Activated naive CD4-positive, alpha-beta T cell (primary cell): ENCODE data around the gene TACR2.
A peak's percentile ranks its signal among the peaks of the same experiment; 100 is the strongest.

Experiments
- DNase-seq, 4 experiments: peaks; one replicate each; lab custom pipeline; 2025; lab: John Stamatoyannopoulos, UW

TACR2 gene

DNA sequence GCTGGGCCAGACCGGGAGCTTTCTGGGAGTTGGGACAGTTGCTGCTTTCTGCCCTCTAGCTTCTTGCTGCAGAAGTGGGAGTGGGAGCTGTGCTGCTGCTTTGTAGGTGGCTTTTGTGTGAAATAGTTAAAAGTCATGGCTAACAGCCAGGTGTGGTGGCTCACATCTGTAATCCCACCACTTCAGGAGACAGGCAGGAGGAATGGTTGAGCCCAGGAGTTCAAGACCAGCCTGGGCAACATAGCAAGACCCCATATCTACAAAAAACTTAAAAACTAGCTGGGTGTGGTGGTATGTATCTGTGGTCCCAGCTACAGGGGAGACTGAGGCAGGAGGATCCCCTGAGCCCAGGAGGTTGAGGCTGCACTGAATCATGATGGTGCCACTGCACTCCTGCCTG lies 13.7 kb downstream of the TACR2 start:
- no peak for DNase-seq

DNA sequence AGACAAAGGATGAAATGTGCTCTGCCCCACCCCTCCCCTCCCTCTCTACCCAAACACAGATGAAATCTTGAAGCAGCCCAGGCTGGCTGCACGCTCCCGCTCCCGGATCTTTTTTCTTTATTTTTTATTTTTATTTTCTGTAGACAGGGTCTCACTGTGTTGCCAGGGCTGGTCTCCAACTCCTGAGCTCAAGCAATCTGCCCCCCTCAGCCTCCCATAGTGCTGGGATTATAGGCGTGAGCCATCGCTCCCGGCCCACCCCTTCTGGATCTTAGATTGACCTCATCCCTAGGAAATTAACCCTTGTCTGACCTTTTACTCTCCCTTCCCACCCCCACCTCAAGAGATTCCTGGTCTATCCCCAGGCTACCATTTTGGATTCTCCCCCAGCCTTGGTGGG lies 14.3 kb downstream of the TACR2 start:
- DNase-seq, result no peak

DNA sequence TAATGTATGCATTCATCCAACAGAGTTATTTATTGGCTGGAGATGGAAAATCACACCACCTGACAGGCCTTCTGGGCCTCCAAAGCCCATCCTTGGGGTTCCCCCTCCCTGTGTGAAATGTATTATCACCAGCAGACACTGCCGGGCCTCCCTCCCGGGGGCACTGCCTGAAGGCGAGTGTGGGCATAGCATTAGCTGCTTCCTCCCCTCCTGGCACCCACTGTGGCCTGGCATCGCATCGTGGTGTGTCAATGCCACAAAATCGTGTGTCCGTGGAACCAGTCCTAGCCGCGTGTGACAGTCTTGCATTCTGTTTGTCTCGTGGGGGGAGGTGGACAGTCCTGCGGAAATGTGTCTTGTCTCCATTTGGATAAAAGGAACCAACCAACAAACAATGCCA lies 15.3 kb downstream of the TACR2 start:
- no peak for DNase-seq

DNA sequence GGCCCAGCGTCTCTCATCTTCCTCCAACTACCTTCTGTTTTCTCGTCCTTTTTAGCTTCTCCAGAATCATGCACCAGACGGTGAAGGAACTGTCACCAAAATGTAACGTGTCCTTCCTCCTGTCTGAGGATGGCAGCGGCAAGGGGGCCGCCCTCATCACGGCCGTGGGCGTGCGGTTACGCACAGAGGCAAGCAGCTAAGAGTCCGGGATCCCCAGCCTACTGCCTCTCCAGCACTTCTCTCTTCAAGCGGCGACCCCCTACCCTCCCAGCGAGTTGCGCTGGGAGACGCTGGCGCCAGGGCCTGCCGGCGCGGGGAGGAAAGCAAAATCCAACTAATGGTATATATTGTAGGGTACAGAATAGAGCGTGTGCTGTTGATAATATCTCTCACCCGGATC lies 15.8 kb downstream of the TACR2 start:
- no peak for DNase-seq

DNA sequence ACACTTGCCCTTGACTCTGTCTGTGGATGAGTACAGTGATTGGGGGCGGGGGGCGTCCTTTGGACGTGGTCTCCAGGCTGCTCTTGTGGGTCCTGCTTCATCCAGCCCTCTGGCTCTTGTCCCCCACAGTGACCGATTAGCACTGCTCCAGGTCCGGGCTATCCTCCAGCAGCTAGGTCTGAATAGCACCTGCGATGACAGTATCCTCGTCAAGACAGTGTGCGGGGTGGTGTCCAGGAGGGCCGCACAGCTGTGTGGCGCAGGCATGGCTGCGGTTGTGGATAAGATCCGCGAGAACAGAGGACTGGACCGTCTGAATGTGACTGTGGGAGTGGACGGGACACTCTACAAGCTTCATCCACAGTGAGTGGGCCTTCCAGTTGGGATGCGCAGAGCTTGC lies 18.3 kb downstream of the TACR2 start:
- DNase-seq, result no peak

DNA sequence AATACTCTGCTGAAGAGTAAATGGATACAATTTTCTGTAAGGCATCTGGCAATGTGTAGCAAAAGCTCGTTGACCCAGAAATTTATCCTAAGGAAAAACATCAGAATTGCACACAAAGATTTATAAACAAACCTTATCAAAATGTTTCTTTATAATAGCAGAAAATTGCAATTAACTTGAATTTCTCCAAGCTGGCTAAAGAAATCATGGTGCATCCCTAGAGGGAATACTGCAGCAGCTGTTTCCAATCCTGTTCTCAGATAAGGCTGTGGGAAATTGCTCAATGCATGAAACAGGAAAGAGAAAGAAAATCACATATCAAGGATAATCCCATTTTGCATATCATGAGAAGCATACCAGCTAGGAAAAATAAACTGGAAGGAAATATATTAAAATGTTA lies 18.7 kb downstream of the TACR2 start:
- DNase-seq, result no peak

DNA sequence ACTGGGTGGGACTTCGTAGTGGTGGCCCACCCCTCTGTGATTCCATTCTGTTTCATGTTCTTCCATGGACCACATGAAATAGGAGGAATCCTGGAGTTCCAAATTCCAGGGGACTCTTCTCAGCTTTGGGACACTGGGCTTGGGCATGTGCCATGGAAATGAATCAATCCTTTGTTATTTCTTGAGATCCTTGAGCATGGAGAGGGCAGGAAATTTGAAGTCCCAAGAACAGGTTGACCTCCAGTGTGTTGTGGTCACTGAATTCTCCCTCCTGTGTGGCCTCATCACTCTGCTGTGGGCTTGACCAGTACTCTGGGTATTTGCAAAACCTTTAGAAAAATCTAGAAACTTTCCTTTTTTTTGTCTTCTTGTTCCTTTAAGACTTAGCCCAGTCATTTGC lies 22.7 kb downstream of the TACR2 start:
- no peak for DNase-seq

DNA sequence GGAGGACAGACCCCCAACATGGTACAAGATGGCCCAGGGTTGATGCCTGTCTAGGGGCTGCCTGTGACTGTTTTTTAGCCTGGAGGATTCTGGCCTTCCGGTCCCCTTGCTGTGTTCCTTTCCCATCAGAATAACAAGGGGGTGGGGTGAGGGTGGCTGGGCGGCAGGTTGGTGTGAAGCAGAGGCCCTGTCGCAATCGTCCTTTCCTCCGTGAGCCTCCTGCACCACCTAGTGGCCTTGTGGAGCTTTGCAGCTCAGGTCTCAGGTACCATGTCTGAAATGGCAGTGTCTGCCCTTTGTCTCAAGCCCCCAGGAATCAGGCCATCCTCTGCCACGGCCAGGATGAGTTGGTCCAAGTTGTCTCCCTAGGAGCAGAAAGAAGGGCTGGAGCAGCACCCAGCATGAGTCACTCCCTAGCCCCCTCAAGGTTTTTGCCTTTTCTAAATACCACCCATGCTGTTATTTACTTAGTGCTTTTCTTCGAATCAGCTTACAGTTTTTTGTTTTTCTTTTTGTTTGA lies 24.2 kb downstream of the TACR2 start:
- DNase-seq, result peak; percentile 21 to 72 (median 54)

DNA sequence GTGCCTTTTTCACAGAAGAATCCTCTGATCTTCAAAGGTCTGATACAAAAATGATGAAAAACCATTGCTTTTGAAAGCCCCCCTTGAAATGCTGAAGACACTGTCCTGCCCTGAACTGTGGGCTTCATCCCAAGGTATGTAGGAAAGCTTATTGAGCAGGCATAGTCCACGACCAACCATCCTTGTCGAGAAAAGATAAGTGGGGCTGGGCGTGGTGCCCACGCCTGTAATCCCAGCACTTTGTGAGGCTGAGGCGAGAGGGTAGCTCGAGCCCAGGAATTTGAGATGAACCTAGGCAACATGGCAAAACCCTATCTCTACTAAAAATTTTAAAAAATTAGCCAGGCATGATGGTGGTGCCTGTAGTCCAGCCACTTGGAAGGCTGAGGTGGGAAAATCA lies 25.6 kb downstream of the TACR2 start:
- no peak for DNase-seq

DNA sequence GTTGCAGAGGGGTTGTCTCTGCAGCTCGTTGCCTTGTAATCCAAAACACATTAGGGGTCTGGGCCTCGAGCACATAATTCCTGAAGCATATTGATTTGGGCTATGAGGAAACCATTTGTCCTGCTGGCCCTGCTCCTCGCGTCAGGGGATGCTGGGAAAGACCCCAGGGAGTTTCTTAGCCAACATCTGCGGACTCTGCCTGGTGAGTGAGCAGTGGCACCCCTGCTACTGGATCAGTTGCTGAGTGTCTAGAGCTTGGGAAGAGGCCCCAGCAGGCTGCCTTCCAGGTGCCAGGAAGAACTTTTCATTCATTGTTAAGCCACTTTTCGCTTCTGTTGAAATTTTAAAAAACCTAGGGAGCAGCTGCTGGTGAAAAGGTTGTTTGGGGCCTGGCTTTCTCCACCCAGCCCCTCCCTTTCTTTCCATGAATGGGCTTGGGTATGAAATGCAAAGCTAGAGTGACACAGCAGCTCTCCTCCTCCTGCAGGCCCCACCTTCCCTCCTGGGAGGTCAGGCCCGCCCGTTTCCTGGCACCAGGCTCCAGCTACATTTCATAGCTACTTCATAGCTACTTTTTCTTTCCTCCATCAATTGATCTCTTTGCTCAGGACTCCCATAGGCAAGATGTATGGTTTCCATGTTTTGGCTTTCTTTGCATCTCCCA lies 26.8 kb downstream of the TACR2 start:
- DNase-seq, result no peak

DNA sequence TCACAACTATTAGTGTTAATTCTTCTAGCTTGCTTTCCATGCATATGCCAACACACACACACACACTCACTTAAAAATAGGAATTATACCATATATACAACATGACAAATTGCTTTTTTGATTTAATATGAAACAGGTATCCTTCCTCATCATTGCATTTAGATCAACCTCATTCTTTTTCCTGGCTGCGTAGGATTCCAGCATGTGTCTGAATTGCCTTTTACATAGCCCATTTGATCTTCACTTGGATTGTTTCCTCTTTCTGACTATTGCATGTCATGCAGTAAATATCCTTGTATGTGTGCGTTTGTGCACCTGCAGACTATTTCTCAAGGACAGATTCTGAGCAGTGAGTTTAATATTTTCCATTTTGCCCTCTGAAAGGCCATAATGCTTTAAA lies 28.2 kb downstream of the TACR2 start:
- DNase-seq, result no peak

DNA sequence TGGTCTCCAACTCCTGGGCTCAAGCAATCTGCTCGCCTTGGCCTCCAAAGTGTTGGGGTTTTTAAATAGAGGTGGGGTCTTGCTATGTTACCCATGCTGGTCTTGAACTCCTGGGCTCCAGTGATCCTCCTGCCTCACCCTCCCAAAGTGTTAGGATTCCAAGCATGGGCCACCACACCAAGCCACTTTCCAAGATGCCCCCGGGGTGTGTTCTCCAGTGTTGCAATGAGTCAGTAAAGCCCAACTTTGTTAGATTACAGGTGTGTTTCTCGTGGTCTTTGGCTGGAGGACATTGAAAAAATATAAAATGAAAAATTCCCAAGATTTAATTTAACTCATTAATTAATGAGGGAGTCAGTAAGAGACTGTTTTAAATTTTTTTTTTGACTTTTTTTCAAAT lies 29.2 kb downstream of the TACR2 start:
- no peak for DNase-seq

DNA sequence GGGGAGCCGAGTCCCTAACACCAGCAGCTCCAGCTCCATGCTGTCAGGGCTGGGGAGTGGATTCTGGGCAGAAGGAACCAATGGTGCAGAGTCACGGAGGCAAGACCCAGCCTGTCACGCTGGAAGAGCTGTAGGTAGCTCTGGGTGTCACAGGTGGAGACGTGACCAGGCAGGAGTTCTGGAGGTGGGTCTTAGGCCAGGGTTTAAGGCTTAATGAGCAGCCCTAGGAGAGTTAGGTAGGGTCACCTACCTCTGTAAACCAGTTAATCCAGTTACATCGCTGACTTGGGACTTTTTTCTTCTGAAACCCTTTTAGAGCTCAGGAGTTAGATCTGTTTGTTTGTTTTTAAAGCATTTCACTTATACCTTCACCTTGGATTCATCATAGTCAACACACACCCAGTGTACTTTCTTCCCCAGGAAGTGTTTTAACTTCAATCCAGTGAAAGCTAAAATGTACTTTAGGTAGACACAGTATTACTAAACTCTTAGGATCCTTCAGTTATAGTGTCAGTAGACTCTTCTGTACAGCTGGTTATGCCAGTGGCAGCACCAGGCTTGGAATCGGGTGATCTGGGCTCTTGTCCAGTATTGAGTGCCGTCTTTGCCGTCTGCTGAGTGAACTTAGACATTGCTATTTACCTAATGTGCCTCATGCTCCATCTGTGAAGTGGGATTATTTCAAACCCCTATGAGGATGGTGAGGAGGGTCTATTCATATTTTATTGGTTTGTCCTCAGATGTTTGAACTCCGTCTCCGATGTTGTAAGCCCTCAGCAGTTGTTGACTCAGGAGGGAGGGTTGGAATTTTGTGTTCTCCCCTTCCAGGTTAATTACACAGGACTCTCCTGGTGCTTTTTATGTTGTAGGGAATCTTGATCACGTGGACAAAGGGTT lies 31.0 kb downstream of the TACR2 start:
- DNase-seq, result no peak

DNA sequence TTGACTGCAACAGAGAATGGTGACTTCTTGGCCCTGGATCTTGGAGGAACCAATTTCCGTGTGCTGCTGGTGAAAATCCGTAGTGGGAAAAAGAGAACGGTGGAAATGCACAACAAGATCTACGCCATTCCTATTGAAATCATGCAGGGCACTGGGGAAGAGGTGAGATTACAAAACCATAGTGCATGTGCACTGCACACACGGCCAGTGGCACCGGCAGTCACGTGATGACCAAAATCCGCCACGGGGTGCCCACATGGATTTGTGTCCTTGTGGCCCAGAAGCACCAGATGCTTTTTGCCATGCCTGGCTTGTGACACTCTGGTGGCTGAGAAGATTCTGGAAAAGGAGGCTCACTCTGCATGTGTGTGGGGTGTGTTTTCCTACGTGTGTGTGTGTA lies 32.4 kb downstream of the TACR2 start:
- DNase-seq, result no peak

DNA sequence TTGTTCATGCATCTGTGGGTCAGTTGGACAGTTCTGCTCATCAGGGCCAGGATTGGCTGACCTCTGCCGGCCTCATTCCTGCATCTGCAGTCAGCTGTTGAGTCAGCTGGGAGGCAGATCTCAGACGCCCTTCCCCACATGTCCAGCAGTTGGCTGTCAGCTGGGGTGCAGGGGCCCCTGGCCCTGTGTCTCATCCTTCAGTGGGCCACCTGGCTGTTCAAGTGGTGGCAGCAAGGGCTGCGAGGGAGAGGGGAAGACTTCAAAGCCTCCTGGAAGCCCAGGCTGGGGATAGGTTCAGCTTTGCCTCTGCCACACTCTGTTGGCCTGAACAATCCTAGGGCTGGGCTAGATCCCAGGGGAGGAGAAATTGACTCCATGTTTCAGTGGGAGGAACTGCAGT lies 33.2 kb downstream of the TACR2 start:
- no peak for DNase-seq

DNA sequence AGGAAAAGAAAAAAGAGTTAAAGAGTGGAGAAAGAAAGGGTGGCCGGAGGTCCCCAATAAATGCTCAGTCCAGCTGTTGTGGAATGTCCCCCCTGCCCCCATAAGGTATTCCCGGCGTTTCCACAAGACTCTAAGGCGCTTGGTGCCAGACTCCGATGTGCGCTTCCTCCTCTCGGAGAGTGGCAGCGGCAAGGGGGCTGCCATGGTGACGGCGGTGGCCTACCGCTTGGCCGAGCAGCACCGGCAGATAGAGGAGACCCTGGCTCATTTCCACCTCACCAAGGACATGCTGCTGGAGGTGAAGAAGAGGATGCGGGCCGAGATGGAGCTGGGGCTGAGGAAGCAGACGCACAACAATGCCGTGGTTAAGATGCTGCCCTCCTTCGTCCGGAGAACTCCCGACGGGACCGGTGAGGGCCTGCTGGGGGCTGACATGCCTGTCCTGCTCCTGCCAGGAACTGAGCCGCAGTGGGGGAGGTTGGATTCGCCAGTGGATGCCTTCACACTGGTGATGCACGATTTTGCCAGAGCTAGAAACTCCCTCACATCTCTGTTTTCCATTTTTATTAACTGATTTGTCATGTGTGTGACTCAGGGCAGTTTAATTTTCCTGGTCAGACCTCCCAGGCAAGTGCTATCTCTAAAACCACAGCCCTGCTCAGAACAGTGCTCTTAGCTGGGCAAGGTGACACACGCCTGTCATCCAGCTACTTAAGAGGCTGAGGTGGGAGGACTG lies 34.2 kb downstream of the TACR2 start:
- no peak for DNase-seq

DNA sequence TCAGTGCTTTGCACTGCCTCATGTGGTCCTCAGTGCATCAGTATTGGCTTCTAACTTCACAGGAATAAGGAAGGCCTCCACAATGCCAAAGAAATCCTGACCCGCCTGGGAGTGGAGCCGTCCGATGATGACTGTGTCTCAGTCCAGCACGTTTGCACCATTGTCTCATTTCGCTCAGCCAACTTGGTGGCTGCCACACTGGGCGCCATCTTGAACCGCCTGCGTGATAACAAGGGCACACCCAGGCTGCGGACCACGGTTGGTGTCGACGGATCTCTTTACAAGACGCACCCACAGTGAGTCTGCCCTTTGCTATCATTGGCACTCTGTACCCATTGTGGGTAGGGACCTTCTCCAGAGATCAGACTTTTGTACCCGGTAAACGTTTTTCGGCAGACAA lies 36.9 kb downstream of the TACR2 start:
- no peak for DNase-seq

DNA sequence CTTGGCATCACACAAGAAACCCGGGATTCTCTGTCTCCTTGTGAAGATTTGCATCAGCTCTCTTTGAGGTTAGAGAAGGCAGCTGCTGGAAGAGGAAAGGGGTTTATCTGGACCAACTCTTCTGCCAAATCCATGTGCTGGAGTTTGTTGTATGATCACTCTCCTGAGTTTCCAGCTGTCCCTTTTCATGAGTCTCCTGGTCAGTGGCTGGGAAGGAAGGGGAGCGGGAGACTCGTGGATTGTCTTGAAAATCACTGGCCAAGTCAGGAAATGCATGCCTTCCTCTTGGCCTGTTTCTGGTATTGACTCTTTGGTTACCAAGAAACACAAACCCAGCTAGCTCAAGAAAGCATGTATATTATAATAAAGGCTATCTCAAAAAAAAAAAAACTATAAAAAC lies 38.8 kb downstream of the TACR2 start:
- DNase-seq, result no peak

DNA sequence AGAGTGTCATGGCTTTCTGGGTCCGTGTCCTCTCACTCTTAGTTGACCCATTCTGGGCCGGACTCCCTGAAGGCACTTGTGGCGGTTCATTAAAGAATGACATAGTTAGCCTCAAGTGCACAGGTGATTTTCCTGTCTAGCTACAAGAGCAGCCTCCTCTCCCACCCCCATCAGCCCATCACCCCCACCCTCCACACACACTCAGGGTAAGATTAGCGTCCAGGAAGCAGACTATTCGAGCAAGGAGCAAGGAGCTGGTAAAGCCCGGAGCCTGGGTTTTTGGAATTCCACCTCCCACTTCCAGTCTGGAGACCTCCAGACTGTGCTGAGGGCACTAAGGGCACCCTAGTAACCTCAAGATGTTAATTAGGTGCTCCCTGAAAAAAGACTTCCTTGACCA lies 39.5 kb downstream of the TACR2 start:
- no peak for DNase-seq

DNA sequence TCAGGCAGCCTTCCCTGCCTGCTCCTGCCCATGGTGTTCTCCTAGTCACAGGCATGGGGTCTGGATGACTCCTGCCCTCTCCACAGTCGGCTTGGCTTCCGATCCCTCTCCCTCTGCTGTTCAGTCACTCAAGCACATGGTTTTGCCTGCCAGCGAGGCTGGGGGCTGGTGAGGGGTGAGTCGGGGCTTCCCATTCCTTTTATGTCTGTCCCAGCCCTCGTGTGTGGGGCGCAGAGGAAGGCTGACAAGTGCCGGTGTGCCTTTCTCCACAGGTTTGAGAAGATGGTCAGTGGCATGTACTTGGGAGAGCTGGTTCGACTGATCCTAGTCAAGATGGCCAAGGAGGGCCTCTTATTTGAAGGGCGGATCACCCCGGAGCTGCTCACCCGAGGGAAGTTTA lies 40.1 kb downstream of the TACR2 start:
- DNase-seq, result no peak

DNA sequence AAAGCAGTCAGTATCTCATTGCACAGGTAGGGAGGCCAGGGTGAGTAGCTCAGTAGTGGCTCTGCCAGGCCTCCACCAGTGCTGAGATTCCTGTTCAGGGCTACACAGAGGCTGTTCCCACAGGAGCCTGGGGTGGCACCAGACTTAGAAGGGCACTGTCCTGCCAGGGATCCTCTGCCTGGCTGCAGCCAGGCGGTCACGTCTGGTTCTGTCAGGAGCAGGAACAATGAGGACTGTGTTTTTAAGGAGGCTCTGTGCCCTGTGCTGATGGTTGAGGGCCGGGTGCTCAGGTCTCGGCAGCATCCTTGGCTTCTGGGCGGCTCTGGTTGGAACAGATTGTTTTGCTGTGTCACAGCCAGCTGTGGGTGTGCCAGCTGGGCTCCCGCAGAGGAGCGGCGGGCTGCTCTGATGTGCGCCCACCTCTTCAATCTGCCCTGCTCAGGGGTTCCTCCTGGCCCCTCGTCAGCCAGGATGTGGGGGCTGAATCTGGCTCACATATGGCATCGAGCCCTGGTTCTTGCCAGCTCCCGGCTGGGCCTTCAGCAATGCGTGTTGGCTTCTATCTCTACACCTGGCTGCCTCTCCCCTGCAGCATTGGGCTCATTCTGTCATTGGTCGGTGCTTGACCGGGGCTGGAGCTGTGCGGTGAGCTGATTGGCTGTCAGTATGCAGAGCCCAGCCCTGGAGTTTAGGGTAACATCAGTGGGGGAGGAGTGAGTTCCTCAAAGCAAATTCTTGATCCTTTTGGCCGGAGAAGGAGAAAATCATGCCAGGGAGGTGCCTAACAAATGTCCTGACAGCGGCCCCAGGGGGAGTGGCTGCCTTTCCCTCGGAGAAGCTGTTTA lies 41.2 kb downstream of the TACR2 start:
- DNase-seq, result no peak

DNA sequence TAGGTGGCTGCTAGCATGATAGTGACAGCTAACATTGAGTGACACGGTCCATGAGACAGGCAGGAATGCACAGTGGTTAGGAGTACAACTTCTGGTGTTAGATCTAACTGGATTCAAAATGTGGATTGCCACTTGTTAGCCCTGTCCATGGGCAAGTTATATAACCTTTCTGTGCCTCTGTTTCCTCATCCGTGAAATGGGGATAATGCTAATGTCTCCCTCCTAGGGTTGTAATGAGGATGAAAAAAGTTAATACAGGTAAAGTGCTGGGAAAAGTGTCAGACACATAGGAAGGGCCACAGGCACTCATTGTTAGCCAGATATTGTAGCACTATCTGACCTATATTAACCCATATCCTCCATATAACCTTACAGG lies 41.8 kb downstream of the TACR2 start:
- no peak for DNase-seq
